WTC11 (cell line): ENCODE results near the gene EOLA1. TPM values are rescaled to one million over a fixed set of nuclear protein-coding genes. Genes with fewer than 3 reads are reported as not detected.
A peak's percentile ranks its signal among the peaks of the same experiment; 100 is the strongest.

ENCODE experiments used
- ATAC-seq: fragments of 200-7000 bp; cut with Tn5 transposase; 2 replicates; pipeline ENCODE4 v1.10.0; 2021; ENCODE audit warnings: mild to moderate bottlenecking, moderate library complexity
- CTCF ChIA-PET: fragments of 300-600 bp; sonication (Branson Sonifier 250); formaldehyde crosslinking; loops from one replicate; lab custom pipeline; 2021; ENCODE audit warnings: antibody characterized with exemption; lab: Charles Lee
- POLR2A ChIA-PET: fragments of 350-600 bp; sonication (Branson Sonifier 250); formaldehyde crosslinking; loops from one replicate; lab custom pipeline; 2021; ENCODE audit warnings: antibody characterized with exemption; lab: Charles Lee
- DNase-seq: peaks from one replicate; pipeline ENCODE4 v3.0.0; 2021; ENCODE audit warnings: low spot score
- H3K27ac Mint-ChIP-seq: 2 replicates; pipeline ENCODE4 v1.8.0; 2021; ENCODE audit warnings: mixed read lengths
- H3K27me3 Mint-ChIP-seq: 2 replicates; pipeline ENCODE4 v1.8.0; 2021; ENCODE audit warnings: low read depth, mild to moderate bottlenecking, moderate library complexity, mixed read lengths
- H3K36me3 Mint-ChIP-seq: 2 replicates; pipeline ENCODE4 v1.8.0; 2021; ENCODE audit warnings: mixed read lengths
- H3K4me1 Mint-ChIP-seq: 2 replicates; pipeline ENCODE4 v1.8.0; 2022; ENCODE audit warnings: mixed read lengths
- H3K4me3 Mint-ChIP-seq: 2 replicates; pipeline ENCODE4 v1.8.0; 2021; ENCODE audit warnings: mild to moderate bottlenecking, moderate library complexity, mixed read lengths
- H3K9me3 Mint-ChIP-seq: 2 replicates; pipeline ENCODE4 v1.8.0; 2021; ENCODE audit warnings: mixed read lengths
- CBFB ChIP-seq: sonication (generic); formaldehyde crosslinking; IDR thresholded peaks from 2 replicates; pipeline ENCODE4 v1.8.1; 2022; ENCODE audit warnings: mild to moderate bottlenecking, low read depth, missing genetic modification reagents
- ELF4 ChIP-seq: sonication (generic); formaldehyde crosslinking; IDR thresholded peaks from 2 replicates; pipeline ENCODE4 v1.8.1; 2022; ENCODE audit warnings: low read depth, mild to moderate bottlenecking, moderate library complexity, missing genetic modification reagents
- EMX1 ChIP-seq: fragments of 250-450 bp; sonication (Bioruptor Pico); IDR thresholded peaks from 2 replicates; pipeline ENCODE4 v1.8.0; 2021; ENCODE audit warnings: mild to moderate bottlenecking
- ERG ChIP-seq: fragments of 250-450 bp; sonication (Bioruptor Pico); IDR thresholded peaks from 2 replicates; pipeline ENCODE4 v1.8.0; 2021; ENCODE audit warnings: mild to moderate bottlenecking
- ESRRA ChIP-seq: sonication (generic); formaldehyde crosslinking; IDR thresholded peaks from 2 replicates; pipeline ENCODE4 v1.8.1; 2022; ENCODE audit warnings: mild to moderate bottlenecking, missing genetic modification reagents, borderline replicate concordance
- IRF1 ChIP-seq: sonication (generic); formaldehyde crosslinking; IDR thresholded peaks from 2 replicates; pipeline ENCODE4 v1.8.0; 2023; ENCODE audit warnings: missing genetic modification reagents
- OVOL2 ChIP-seq: fragments of 250-450 bp; sonication (Bioruptor Pico); IDR thresholded peaks from 2 replicates; pipeline ENCODE4 v1.9.0; 2021; ENCODE audit warnings: mild to moderate bottlenecking, borderline replicate concordance
- PRRX2 ChIP-seq: fragments of 250-450 bp; sonication (Bioruptor Pico); IDR thresholded peaks from 2 replicates; pipeline ENCODE4 v1.8.0; 2021; ENCODE audit warnings: mild to moderate bottlenecking
- RORB ChIP-seq: fragments of 250-450 bp; sonication (Bioruptor Pico); IDR thresholded peaks from 2 replicates; pipeline ENCODE4 v1.9.0; 2021; ENCODE audit warnings: mild to moderate bottlenecking
- SOX15 ChIP-seq: fragments of 250-450 bp; sonication (Bioruptor Pico); IDR thresholded peaks from 2 replicates; pipeline ENCODE4 v1.9.0; 2021; ENCODE audit warnings: mild to moderate bottlenecking
- SP1 ChIP-seq: sonication (generic); formaldehyde crosslinking; conservative IDR thresholded peaks from 2 replicates; pipeline ENCODE4 v1.8.1; 2022; ENCODE audit warnings: missing genetic modification reagents
- TCF7 ChIP-seq: sonication (generic); formaldehyde crosslinking; IDR thresholded peaks from 2 replicates; pipeline ENCODE4 v1.8.0; 2022; ENCODE audit warnings: mild to moderate bottlenecking, low read depth, missing genetic modification reagents, moderate library complexity
- TEAD1 ChIP-seq: sonication (generic); formaldehyde crosslinking; IDR thresholded peaks from 2 replicates; pipeline ENCODE4 v1.8.0; 2022; ENCODE audit warnings: mild to moderate bottlenecking, missing genetic modification reagents
- TEAD4 ChIP-seq: sonication (generic); formaldehyde crosslinking; IDR thresholded peaks from 2 replicates; pipeline ENCODE4 v1.8.0; 2022; ENCODE audit warnings: mild to moderate bottlenecking, missing genetic modification reagents
- USF1 ChIP-seq: sonication (generic); formaldehyde crosslinking; IDR thresholded peaks from 2 replicates; pipeline ENCODE4 v1.8.0; 2022; ENCODE audit warnings: mild to moderate bottlenecking, missing genetic modification reagents
- ZMAT4 ChIP-seq: fragments of 250-450 bp; sonication (Bioruptor Pico); IDR thresholded peaks from 2 replicates; pipeline ENCODE4 v1.9.0; 2021; ENCODE audit warnings: mild to moderate bottlenecking
- ZNF317 ChIP-seq: sonication (generic); formaldehyde crosslinking; IDR thresholded peaks from 2 replicates; pipeline ENCODE4 v1.8.1; 2023; ENCODE audit warnings: low read depth, mild to moderate bottlenecking, moderate library complexity, missing genetic modification reagents, borderline replicate concordance
- ZNF423 ChIP-seq: fragments of 250-450 bp; sonication (Bioruptor Pico); IDR thresholded peaks from 2 replicates; pipeline ENCODE4 v2.1.2; 2022; ENCODE audit warnings: mild to moderate bottlenecking, moderate library complexity
- total RNA-seq: library from RNA; stranded (reverse); gene quantifications from 3 replicates; pipeline ENCODE4 v1.2.3, GENCODE V29; 2021
- TF ChIP-seq, protein P1 (sequence below): sonication (generic); formaldehyde crosslinking; IDR thresholded peaks from 2 replicates; pipeline ENCODE4 v1.8.1; 2023; ENCODE audit warnings: mild to moderate bottlenecking, missing genetic modification reagents
- TF ChIP-seq, protein P2 (sequence below): sonication (generic); formaldehyde crosslinking; IDR thresholded peaks from 2 replicates; pipeline ENCODE4 v1.8.1; 2022; ENCODE audit warnings: mild to moderate bottlenecking, moderate library complexity, missing genetic modification reagents
- TF ChIP-seq, protein P3 (sequence below): sonication (generic); formaldehyde crosslinking; IDR thresholded peaks from 2 replicates; pipeline ENCODE4 v1.8.0; 2022; ENCODE audit warnings: mild to moderate bottlenecking, missing genetic modification reagents

EOLA1 gene
- total RNA-seq, 1 experiment from 2014 or later, result 5.4 TPM

- peak overlapping the region; percentile 82; the same call in 1 of the 2 replicates for H3K27ac Mint-ChIP-seq
- peaks cover 10% of the 10 kb centered on the region for H3K27me3 Mint-ChIP-seq
- peaks cover 8% of the 10 kb centered on the region; the same call in 1 of the 2 replicates for H3K4me1 Mint-ChIP-seq
- H3K9me3 Mint-ChIP-seq, result no peaks in the 10 kb centered on the region
- TF ChIP-seq PRRX2 (CRISPR knock-in tag), result no peak
- no peak for TF ChIP-seq CBFB (CRISPR knock-in tag)
- TF ChIP-seq, protein P1, sequence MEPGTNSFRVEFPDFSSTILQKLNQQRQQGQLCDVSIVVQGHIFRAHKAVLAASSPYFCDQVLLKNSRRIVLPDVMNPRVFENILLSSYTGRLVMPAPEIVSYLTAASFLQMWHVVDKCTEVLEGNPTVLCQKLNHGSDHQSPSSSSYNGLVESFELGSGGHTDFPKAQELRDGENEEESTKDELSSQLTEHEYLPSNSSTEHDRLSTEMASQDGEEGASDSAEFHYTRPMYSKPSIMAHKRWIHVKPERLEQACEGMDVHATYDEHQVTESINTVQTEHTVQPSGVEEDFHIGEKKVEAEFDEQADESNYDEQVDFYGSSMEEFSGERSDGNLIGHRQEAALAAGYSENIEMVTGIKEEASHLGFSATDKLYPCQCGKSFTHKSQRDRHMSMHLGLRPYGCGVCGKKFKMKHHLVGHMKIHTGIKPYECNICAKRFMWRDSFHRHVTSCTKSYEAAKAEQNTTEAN (CRISPR knock-in tag), result no peak
- 0 out of 2 replicates have a peak, but pooled peaks have one; percentile 14 for TF ChIP-seq SP1 (CRISPR knock-in tag)
- peak overlapping the region; percentile 80 for H3K4me3 Mint-ChIP-seq
- DNase-seq (peak; percentile 83), ATAC-seq (peak; percentile 73)
- no peaks in the 10 kb centered on the region for H3K36me3 Mint-ChIP-seq
- POLR2A ChIA-PET, result interaction anchor here (0.6 to 1.4 kb wide), 5 partner anchors 17 to 400 kb away, joined by 3 to 6 read pairs (median 4); partner anchors contain the start of gene IDS
- CTCF ChIA-PET, result interaction anchor here (0.5 to 3.2 kb wide), 8 partner anchors 11 to 400 kb away, joined by 3 to 33 read pairs (median 6); partner anchors contain the start of genes EOLA2 and IDS
Measured at GRCh38 chrX:149539283-149540130, 1.3 kb upstream of the EOLA1 start.

- Mint-ChIP-seq H3K9me3 (no peaks in the 10 kb centered on the region), H3K36me3 (no peaks in the 10 kb centered on the region), H3K27ac (no peak overlapping the region), H3K4me1 (peaks cover 8% of the 10 kb centered on the region; the same call in 1 of the 2 replicates), H3K27me3 (peaks cover 10% of the 10 kb centered on the region), H3K4me3 (peak overlapping the region; percentile 81)
- ATAC-seq (peak; percentile 17), DNase-seq (peak; percentile 82)
- ChIA-PET POLR2A (interaction anchor here (0.6 to 1.4 kb wide), 5 partner anchors 17 to 399 kb away, joined by 4 to 6 read pairs (median 4); partner anchors contain the start of genes EOLA2 and IDS), CTCF (interaction anchor here (0.5 to 3.2 kb wide), 8 partner anchors 12 to 399 kb away, joined by 3 to 33 read pairs (median 6); partner anchors contain the start of genes EOLA2 and IDS)
- TF ChIP-seq, protein P2, sequence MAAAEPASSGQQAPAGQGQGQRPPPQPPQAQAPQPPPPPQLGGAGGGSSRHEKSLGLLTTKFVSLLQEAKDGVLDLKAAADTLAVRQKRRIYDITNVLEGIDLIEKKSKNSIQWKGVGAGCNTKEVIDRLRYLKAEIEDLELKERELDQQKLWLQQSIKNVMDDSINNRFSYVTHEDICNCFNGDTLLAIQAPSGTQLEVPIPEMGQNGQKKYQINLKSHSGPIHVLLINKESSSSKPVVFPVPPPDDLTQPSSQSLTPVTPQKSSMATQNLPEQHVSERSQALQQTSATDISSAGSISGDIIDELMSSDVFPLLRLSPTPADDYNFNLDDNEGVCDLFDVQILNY (CRISPR knock-in tag), result no peak
- TF ChIP-seq ZMAT4 (CRISPR knock-in tag) (no peak), SOX15 (CRISPR knock-in tag) (no peak)
Measured at GRCh38 chrX:149540131-149540620, 636 bp upstream of the EOLA1 start.

GRCh38 chrX:149541521-149542047 is 772 bp downstream of the EOLA1 start:
- H3K27ac Mint-ChIP-seq, result no peak overlapping the region
- no peak for DNase-seq
- H3K4me1 Mint-ChIP-seq, result 0 out of 2 replicates have a peak, but pooled peaks cover 2% of the 10 kb centered on the region
- POLR2A ChIA-PET, result no interaction called here
- H3K36me3 Mint-ChIP-seq, result no peaks in the 10 kb centered on the region
- TF ChIP-seq ELF4 (CRISPR knock-in tag) (no peak), USF1 (CRISPR knock-in tag) (no peak), ZNF423 (no peak), EMX1 (CRISPR knock-in tag) (no peak), TCF7 (CRISPR knock-in tag) (no peak), ESRRA (CRISPR knock-in tag) (no peak), RORB (CRISPR knock-in tag) (no peak), TEAD4 (CRISPR knock-in tag) (no peak), IRF1 (no peak), TEAD1 (no peak), OVOL2 (CRISPR knock-in tag) (no peak), ERG (no peak), ZNF317 (CRISPR knock-in tag) (no peak)
- TF ChIP-seq, protein P3, sequence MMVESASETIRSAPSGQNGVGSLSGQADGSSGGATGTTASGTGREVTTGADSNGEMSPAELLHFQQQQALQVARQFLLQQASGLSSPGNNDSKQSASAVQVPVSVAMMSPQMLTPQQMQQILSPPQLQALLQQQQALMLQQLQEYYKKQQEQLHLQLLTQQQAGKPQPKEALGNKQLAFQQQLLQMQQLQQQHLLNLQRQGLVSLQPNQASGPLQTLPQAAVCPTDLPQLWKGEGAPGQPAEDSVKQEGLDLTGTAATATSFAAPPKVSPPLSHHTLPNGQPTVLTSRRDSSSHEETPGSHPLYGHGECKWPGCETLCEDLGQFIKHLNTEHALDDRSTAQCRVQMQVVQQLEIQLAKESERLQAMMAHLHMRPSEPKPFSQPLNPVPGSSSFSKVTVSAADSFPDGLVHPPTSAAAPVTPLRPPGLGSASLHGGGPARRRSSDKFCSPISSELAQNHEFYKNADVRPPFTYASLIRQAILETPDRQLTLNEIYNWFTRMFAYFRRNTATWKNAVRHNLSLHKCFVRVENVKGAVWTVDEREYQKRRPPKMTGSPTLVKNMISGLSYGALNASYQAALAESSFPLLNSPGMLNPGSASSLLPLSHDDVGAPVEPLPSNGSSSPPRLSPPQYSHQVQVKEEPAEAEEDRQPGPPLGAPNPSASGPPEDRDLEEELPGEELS, result no peak
- H3K27me3 Mint-ChIP-seq, result peaks cover 10% of the 10 kb centered on the region
- CTCF ChIA-PET, result interaction anchor here (3.2 kb wide), 2 partner anchors 13 to 30 kb away, joined by 16 to 33 read pairs; no protein-coding TSS in a partner anchor
- ATAC-seq, result no peak
- peak overlapping the region; percentile 81 for H3K4me3 Mint-ChIP-seq
- H3K9me3 Mint-ChIP-seq, result no peaks in the 10 kb centered on the region
